Measurements from ENCODE around the gene TRHDE. TPM values are rescaled to one million over a fixed set of nuclear protein-coding genes. Genes with fewer than 3 reads are reported as not detected.

The TRHDE gene
- total and polyA plus RNA-seq, 7 donors: 0.42 to 10.0 (median 2.9) TPM

- Histone ChIP-seq H3K36me3 (no peaks in the 10 kb centered on the region), H3K9me3 (no peaks in the 10 kb centered on the region), H3K27ac (no peak overlapping the region), H3K27me3 (no peaks in the 10 kb centered on the region), H3K4me1 (no peaks in the 10 kb centered on the region), H3K4me3 (no peak overlapping the region)
- intact Hi-C loops (cut with DNase I): no loop called here
- DNase-seq: no peak
- 92 to 97% methylated on average over 1 of the region's 1 CpG for WGBS, 2 donors
- TF ChIP-seq CTCF (IDR thresholded peaks at IDR 0.05): no peak
- TF ChIP-seq POLR2AphosphoS5 (IDR thresholded peaks at IDR 0.05): no peak
- no peak for TF ChIP-seq EP300 (IDR thresholded peaks at IDR 0.05)
- TF ChIP-seq POLR2A (IDR thresholded peaks at IDR 0.05): no peak
Measured at GRCh38 chr12:72256725-72257124, 15.4 kb upstream of the TRHDE start.

GRCh38 chr12:72261885-72262284, 10.3 kb upstream of the TRHDE start:
- Histone ChIP-seq H3K4me3 (no peak overlapping the region), H3K9me3 (no peaks in the 10 kb centered on the region), H3K27me3 (no peaks in the 10 kb centered on the region), H3K4me1 (no peaks in the 10 kb centered on the region), H3K36me3 (no peaks in the 10 kb centered on the region), H3K27ac (no peak overlapping the region)
- WGBS, 2 donors: 59 to 66% methylated on average over 2 of the region's 2 CpGs
- intact Hi-C loops (cut with DNase I): no loop called here
- DNase-seq: no peak
- TF ChIP-seq EP300 (IDR thresholded peaks at IDR 0.05) (no peak), POLR2AphosphoS5 (IDR thresholded peaks at IDR 0.05) (no peak), POLR2A (IDR thresholded peaks at IDR 0.05) (no peak), CTCF (IDR thresholded peaks at IDR 0.05) (no peak)

GRCh38 chr12:72264548-72265175, 7.5 kb upstream of the TRHDE start:
- no peak overlapping the region for H3K27ac ChIP-seq
- no peaks in the 10 kb centered on the region for H3K4me1 ChIP-seq
- no peaks in the 10 kb centered on the region for H3K27me3 ChIP-seq
- H3K9me3 ChIP-seq: no peaks in the 10 kb centered on the region
- no peak for TF ChIP-seq EP300 (IDR thresholded peaks at IDR 0.05)
- TF ChIP-seq POLR2A (IDR thresholded peaks at IDR 0.05): no peak
- TF ChIP-seq POLR2AphosphoS5 (IDR thresholded peaks at IDR 0.05): no peak
- no peak for TF ChIP-seq CTCF (IDR thresholded peaks at IDR 0.05)
- no peak overlapping the region for H3K4me3 ChIP-seq
- DNase-seq: no peak
- no peaks in the 10 kb centered on the region for H3K36me3 ChIP-seq
- WGBS, 2 donors: 52 to 73% methylated on average over 1 of the region's 1 CpG
- intact Hi-C loops (cut with DNase I): no loop called here

- Histone ChIP-seq H3K27me3 (peaks cover 4 to 17% (median 10%) of the 10 kb centered on the region in 3 donors), H3K27ac (no peak overlapping the region), H3K4me3 (no peak overlapping the region), H3K4me1 (peaks cover 0 to 16% (median 11%) of the 10 kb centered on the region in 4 donors), H3K9me3 (no peaks in the 10 kb centered on the region), H3K36me3 (no peaks in the 10 kb centered on the region)
- no peak for DNase-seq
- TF ChIP-seq EP300 (IDR thresholded peaks at IDR 0.05): no peak
- TF ChIP-seq POLR2AphosphoS5 (IDR thresholded peaks at IDR 0.05): no peak
- intact Hi-C loops (cut with DNase I): no loop called here
- 60 to 72% methylated on average over 2 of the region's 2 CpGs for WGBS, 2 donors
Measured at GRCh38 chr12:72267974-72268373, 4.2 kb upstream of the TRHDE start.

GRCh38 chr12:72268386-72268785, 3.8 kb upstream of the TRHDE start:
- 52 to 60% methylated on average over 2 of the region's 2 CpGs for WGBS, 2 donors
- intact Hi-C loops (cut with DNase I): no loop called here
- TF ChIP-seq CTCF (IDR thresholded peaks at IDR 0.05) (no peak), POLR2AphosphoS5 (IDR thresholded peaks at IDR 0.05) (no peak), EP300 (IDR thresholded peaks at IDR 0.05) (no peak), POLR2A (IDR thresholded peaks at IDR 0.05) (no peak)
- no peak for DNase-seq
- Histone ChIP-seq H3K9me3 (no peaks in the 10 kb centered on the region), H3K4me1 (peaks cover 0 to 20% (median 15%) of the 10 kb centered on the region in 4 donors), H3K27ac (no peak overlapping the region), H3K4me3 (no peak overlapping the region), H3K27me3 (peaks cover 8 to 21% (median 14%) of the 10 kb centered on the region in 3 donors), H3K36me3 (no peaks in the 10 kb centered on the region)

Data from sigmoid colon (tissue), 7 donors.